HCEC 1CT (cell line): ENCODE data around the gene UTP25.
"Not testable (repeated sequence)": the region's sequence is repeated elsewhere in the genome, so short reads cannot be mapped to it uniquely, and the experiment has no call there.

ENCODE experiments used
- DNase-seq: peaks from one replicate; pipeline ENCODE4 v3.0.0-alpha.2; 2017

The UTP25 gene

GRCh38 chr1:209876078-209876800 is 48.5 kb downstream of the UTP25 start:
- DNase-seq: peak; percentile 26

GRCh38 chr1:209877087-209877764 is 49.5 kb downstream of the UTP25 start:
- no peak for DNase-seq

- no peak for DNase-seq
These were observed 51.2 kb downstream of the UTP25 start for GRCh38 chr1:209878964-209879363.

GRCh38 chr1:209879539-209879938 is 51.8 kb downstream of the UTP25 start:
- no peak for DNase-seq

GRCh38 chr1:209880031-209880430 is 52.3 kb downstream of the UTP25 start:
- DNase-seq: no peak

GRCh38 chr1:209881619-209882018 is 53.8 kb downstream of the UTP25 start:
- DNase-seq: no peak

- DNase-seq: no peak
These were observed 54.5 kb downstream of the UTP25 start for GRCh38 chr1:209882286-209882685.

- DNase-seq: no peak
These were observed 55.2 kb downstream of the UTP25 start for GRCh38 chr1:209882942-209883340.

- peak; percentile 74 for DNase-seq
These were observed 55.7 kb downstream of the UTP25 start for GRCh38 chr1:209883341-209883971.

- DNase-seq: peak; percentile 55
These were observed 56.5 kb downstream of the UTP25 start for GRCh38 chr1:209884249-209884648.

- DNase-seq: peak; percentile 99
These were observed 56.9 kb downstream of the UTP25 start for GRCh38 chr1:209884665-209885117.

- DNase-seq: no peak
These were observed 57.8 kb downstream of the UTP25 start for GRCh38 chr1:209885403-209886218.

GRCh38 chr1:209886219-209886536 is 58.4 kb downstream of the UTP25 start:
- DNase-seq: no peak

- not testable (repeated sequence) for DNase-seq
These were observed 60.7 kb downstream of the UTP25 start for GRCh38 chr1:209888291-209889076.

- no peak for DNase-seq
These were observed 61.3 kb downstream of the UTP25 start for GRCh38 chr1:209889077-209889418.

GRCh38 chr1:209890641-209891330 is 63.0 kb downstream of the UTP25 start:
- peak; percentile 71 for DNase-seq

- no peak for DNase-seq
These were observed 66.0 kb downstream of the UTP25 start for GRCh38 chr1:209893751-209894150.

GRCh38 chr1:209895709-209896108 is 67.9 kb downstream of the UTP25 start:
- DNase-seq: peak; percentile 82

- DNase-seq: no peak
These were observed 68.6 kb downstream of the UTP25 start for GRCh38 chr1:209896346-209896745.

GRCh38 chr1:209898271-209898670 is 70.5 kb downstream of the UTP25 start:
- not testable (repeated sequence) for DNase-seq

- not testable (repeated sequence) for DNase-seq
These were observed 71.1 kb downstream of the UTP25 start for GRCh38 chr1:209898851-209899250.

GRCh38 chr1:209899948-209900347 is 72.2 kb downstream of the UTP25 start:
- no peak for DNase-seq
